A549 (cell line): ENCODE data around the gene ZNF616.

Experiments used
- CHD2 ChIP-seq: fragments of 150-350 bp; IDR thresholded peaks from 2 replicates; pipeline ENCODE4 v1.6.1; 2014; ENCODE audit warnings: low read length; ENCODE audit not compliant: partially characterized antibody
- EP300 ChIP-seq, 2 experiments: fragments of >200 bp; sonication (Bioruptor Twin); formaldehyde crosslinking; IDR thresholded peaks; 2 replicates in 1 of 2; 3 replicates in 1 of 2; pipeline ENCODE4 v1.6.1; 2016 to 2017
- MYC ChIP-seq: IDR thresholded peaks from 2 replicates; pipeline ENCODE4 v1.6.1; 2012; ENCODE audit warnings: mild to moderate bottlenecking, inconsistent platforms, low read length, improper control_type of control experiment, borderline replicate concordance
- POLR2AphosphoS2 ChIP-seq: conservative IDR thresholded peaks from 2 replicates; pipeline ENCODE4 v1.6.1; 2012; ENCODE audit warnings: low read length, improper control_type of control experiment, inconsistent platforms
- SMC3 ChIP-seq: fragments of >200 bp; sonication (Bioruptor Twin); formaldehyde crosslinking; IDR thresholded peaks from 3 replicates; pipeline ENCODE4 v1.6.1; 2018; ENCODE audit warnings: inconsistent platforms
- TF ChIP-seq, protein P1 (sequence below): fragments of 450-650 bp; IDR thresholded peaks from 2 replicates; pipeline ENCODE4 v1.6.1; 2014; ENCODE audit warnings: antibody characterized with exemption
- TF ChIP-seq, protein P2 (sequence below): fragments of >200 bp; sonication (Bioruptor Twin); formaldehyde crosslinking; IDR thresholded peaks from 3 replicates; pipeline ENCODE4 v1.5.1; 2016

DNA sequence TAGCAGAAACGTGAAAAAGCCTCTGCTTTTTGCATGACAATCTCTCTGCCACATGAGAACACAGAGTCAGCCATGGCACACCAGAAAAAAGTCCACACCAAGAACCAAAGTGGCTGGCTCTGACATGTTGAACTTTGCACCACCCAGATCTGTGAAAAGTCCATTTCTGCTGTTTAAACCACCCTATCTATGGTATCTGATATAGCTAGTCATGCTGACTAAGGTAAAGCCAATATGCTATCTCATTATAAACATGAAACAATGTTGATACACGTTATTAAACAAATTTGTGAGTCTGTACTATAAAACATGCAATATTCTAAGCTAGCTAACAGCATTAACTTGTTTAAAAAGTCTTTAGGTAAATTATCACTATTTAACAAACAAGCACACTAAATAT lies 70.1 kb downstream of the ZNF616 start:
- TF ChIP-seq, protein P1, sequence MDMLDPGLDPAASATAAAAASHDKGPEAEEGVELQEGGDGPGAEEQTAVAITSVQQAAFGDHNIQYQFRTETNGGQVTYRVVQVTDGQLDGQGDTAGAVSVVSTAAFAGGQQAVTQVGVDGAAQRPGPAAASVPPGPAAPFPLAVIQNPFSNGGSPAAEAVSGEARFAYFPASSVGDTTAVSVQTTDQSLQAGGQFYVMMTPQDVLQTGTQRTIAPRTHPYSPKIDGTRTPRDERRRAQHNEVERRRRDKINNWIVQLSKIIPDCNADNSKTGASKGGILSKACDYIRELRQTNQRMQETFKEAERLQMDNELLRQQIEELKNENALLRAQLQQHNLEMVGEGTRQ = no peak
- TF ChIP-seq, protein P2, sequence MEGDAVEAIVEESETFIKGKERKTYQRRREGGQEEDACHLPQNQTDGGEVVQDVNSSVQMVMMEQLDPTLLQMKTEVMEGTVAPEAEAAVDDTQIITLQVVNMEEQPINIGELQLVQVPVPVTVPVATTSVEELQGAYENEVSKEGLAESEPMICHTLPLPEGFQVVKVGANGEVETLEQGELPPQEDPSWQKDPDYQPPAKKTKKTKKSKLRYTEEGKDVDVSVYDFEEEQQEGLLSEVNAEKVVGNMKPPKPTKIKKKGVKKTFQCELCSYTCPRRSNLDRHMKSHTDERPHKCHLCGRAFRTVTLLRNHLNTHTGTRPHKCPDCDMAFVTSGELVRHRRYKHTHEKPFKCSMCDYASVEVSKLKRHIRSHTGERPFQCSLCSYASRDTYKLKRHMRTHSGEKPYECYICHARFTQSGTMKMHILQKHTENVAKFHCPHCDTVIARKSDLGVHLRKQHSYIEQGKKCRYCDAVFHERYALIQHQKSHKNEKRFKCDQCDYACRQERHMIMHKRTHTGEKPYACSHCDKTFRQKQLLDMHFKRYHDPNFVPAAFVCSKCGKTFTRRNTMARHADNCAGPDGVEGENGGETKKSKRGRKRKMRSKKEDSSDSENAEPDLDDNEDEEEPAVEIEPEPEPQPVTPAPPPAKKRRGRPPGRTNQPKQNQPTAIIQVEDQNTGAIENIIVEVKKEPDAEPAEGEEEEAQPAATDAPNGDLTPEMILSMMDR = no peak
- TF ChIP-seq MYC (no peak), EP300 (IDR thresholded peaks at IDR 0.05) (no peak), CHD2 (no peak), SMC3 (no peak), POLR2AphosphoS2 (no peak)
